ENCODE data around the gene ARMC9. TPM values are rescaled to one million over a fixed set of nuclear protein-coding genes. Genes with fewer than 3 reads are reported as not detected.
A peak's percentile ranks its signal among the peaks of the same experiment; 100 is the strongest.
"Not testable (repeated sequence)": the region's sequence is repeated elsewhere in the genome, so short reads cannot be mapped to it uniquely, and the experiment has no call there.

The ARMC9 gene
- total RNA-seq, 2 donors from 2014 or later = 41.7 to 51.5 TPM

DNA sequence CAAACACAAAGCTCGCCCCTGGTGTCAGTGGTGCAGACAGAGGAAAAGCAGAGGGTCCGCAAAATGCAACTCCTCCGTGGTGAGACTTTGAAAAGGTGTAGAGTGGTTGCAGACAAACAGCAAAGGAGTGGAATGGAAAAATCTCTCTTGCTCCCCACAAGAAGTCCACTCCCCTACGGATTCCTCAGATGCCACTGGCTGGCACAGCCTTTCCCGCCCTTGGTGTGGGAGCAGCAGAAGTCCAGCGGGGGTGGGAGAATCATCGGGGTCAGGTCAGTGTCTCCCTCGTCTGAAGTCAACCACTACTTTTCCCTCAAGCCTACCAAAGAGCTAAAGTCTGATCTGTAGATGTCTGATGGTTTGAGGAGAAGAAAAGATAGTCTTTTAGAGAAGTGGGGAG, 174.8 kb downstream of the ARMC9 start:
- WGBS, 2 experiments (ENCODE audit: insufficient coverage in 1 of 2, insufficient read length in 1 of 2) = 92 to 96% methylated on average over 2 to 8 of the region's 8 CpGs
- H3K27ac ChIP-seq (ENCODE audit: low read depth, low read length) = no peak overlapping the region

DNA sequence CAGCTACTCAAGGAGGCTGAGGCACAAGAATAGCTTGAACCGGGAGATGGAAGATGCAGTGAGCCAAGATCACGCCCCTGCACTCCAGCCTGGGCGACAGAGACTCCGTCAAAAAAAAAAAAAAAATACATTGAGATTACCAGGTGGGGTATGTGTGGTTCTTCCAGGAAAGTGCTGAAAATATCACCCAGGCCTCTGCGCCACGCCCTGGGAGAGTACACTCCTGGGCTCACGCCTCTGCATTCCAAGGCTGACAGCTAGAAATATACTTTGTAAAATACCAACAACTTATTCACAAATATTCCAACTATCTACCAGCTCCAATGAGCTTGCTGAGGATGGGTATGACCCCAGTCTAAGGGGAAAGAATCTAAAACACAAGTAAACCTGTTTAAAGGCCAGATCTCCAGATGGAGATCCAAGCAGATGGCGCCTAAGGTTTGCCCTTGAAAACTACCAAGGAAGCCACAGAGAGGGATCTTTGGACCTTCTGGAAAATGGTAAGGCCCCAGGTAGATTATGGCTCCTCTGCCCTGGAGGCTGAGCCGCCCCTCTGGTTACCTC, 175.4 kb downstream of the ARMC9 start:
- TF ChIP-seq, protein P1, sequence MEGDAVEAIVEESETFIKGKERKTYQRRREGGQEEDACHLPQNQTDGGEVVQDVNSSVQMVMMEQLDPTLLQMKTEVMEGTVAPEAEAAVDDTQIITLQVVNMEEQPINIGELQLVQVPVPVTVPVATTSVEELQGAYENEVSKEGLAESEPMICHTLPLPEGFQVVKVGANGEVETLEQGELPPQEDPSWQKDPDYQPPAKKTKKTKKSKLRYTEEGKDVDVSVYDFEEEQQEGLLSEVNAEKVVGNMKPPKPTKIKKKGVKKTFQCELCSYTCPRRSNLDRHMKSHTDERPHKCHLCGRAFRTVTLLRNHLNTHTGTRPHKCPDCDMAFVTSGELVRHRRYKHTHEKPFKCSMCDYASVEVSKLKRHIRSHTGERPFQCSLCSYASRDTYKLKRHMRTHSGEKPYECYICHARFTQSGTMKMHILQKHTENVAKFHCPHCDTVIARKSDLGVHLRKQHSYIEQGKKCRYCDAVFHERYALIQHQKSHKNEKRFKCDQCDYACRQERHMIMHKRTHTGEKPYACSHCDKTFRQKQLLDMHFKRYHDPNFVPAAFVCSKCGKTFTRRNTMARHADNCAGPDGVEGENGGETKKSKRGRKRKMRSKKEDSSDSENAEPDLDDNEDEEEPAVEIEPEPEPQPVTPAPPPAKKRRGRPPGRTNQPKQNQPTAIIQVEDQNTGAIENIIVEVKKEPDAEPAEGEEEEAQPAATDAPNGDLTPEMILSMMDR (conservative IDR thresholded peaks at IDR 0.05) = no peak
- peaks cover 4% of the 10 kb centered on the region for H3K9me3 Mint-ChIP-seq
- H3K4me1 Mint-ChIP-seq = peaks cover 30% of the 10 kb centered on the region

More for the DNA sequence above, 174.8 kb downstream of the ARMC9 start:
- H3K27me3 ChIP-seq (ENCODE audit: control insufficient read depth, insufficient read depth, low read length, poor library complexity, severe bottlenecking) = no peaks in the 10 kb centered on the region
- Mint-ChIP-seq H3K36me3 (ENCODE audit: low read depth) (peaks cover 1% of the 10 kb centered on the region), H3K27ac (no peak overlapping the region), H3K9me3 (peaks cover 4% of the 10 kb centered on the region), H3K4me3 (no peak overlapping the region), H3K4me1 (peaks cover 28% of the 10 kb centered on the region), H3K27me3 (ENCODE audit: insufficient read depth) (no peaks in the 10 kb centered on the region)
- TF ChIP-seq, protein P1 (conservative IDR thresholded peaks at IDR 0.05) = no peak
- no peaks in the 10 kb centered on the region for H3K9me3 ChIP-seq (ENCODE audit: control insufficient read depth, low read length)
- H3K4me3 ChIP-seq (ENCODE audit: low read length) = no peak overlapping the region
- no peaks in the 10 kb centered on the region for H3K4me1 ChIP-seq (ENCODE audit: control insufficient read depth, insufficient read depth, low read length)
- DNase-seq = no peak
- H3K36me3 ChIP-seq (ENCODE audit: control insufficient read depth, insufficient read depth, low read length) = no peaks in the 10 kb centered on the region
- H3K9ac ChIP-seq (ENCODE audit: extremely low read depth, low read length, poor library complexity, severe bottlenecking) = no peak overlapping the region

DNA sequence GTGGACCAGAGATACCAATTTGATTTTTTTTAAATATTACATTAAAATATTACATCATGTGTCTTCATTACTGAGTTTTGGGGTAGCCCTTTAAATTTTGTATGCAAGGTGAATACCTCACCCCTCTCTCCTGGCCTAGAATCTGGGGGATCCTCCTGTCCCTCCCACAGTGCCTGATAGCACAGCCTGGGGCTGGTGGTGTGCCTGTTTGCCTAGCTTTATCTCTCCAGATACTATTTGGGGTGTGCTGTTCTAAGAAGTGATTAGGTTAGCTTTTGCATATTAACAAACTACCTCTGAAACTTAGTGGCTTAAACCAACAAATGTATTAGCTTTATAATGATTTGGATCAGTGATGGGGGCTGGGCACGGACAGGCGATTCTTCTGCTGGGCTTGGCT, 176.3 kb downstream of the ARMC9 start:
- H3K36me3 Mint-ChIP-seq (ENCODE audit: low read depth) = no peaks in the 10 kb centered on the region
- H3K27ac Mint-ChIP-seq = no peak overlapping the region
- Histone ChIP-seq H3K27me3 (ENCODE audit: control insufficient read depth, insufficient read depth, low read length, poor library complexity, severe bottlenecking) (no peaks in the 10 kb centered on the region), H3K27ac (ENCODE audit: low read depth, low read length) (no peak overlapping the region), H3K36me3 (ENCODE audit: control insufficient read depth, insufficient read depth, low read length) (no peaks in the 10 kb centered on the region), H3K9me3 (ENCODE audit: control insufficient read depth, low read length) (no peaks in the 10 kb centered on the region), H3K4me3 (ENCODE audit: low read length) (no peak overlapping the region), H3K9ac (ENCODE audit: extremely low read depth, low read length, poor library complexity, severe bottlenecking) (no peak overlapping the region), H3K4me1 (ENCODE audit: control insufficient read depth, insufficient read depth, low read length) (peaks cover 3% of the 10 kb centered on the region)
- no peak for DNase-seq
- peaks cover 33% of the 10 kb centered on the region for H3K4me1 Mint-ChIP-seq
- TF ChIP-seq, protein P1 (conservative IDR thresholded peaks at IDR 0.05) = no peak
- peaks cover 4% of the 10 kb centered on the region for H3K9me3 Mint-ChIP-seq
- no peak overlapping the region for H3K4me3 Mint-ChIP-seq
- WGBS, 2 experiments (ENCODE audit: insufficient coverage in 1 of 2, insufficient read length in 1 of 2) = 93 to 100% methylated on average over 2 of the region's 2 CpGs
- no peaks in the 10 kb centered on the region for H3K27me3 Mint-ChIP-seq (ENCODE audit: insufficient read depth)

More for the DNA sequence above, 175.4 kb downstream of the ARMC9 start:
- Mint-ChIP-seq H3K36me3 (ENCODE audit: low read depth) (no peaks in the 10 kb centered on the region), H3K27ac (no peak overlapping the region), H3K4me3 (no peak overlapping the region), H3K27me3 (ENCODE audit: insufficient read depth) (no peaks in the 10 kb centered on the region)
- no peak overlapping the region for H3K9ac ChIP-seq (ENCODE audit: extremely low read depth, low read length, poor library complexity, severe bottlenecking)
- no peaks in the 10 kb centered on the region for H3K36me3 ChIP-seq (ENCODE audit: control insufficient read depth, insufficient read depth, low read length)
- no peaks in the 10 kb centered on the region for H3K9me3 ChIP-seq (ENCODE audit: control insufficient read depth, low read length)
- no peaks in the 10 kb centered on the region for H3K4me1 ChIP-seq (ENCODE audit: control insufficient read depth, insufficient read depth, low read length)
- 89 to 94% methylated on average over 8 to 9 of the region's 9 CpGs for WGBS, 2 experiments (ENCODE audit: insufficient coverage in 1 of 2, insufficient read length in 1 of 2)
- H3K4me3 ChIP-seq (ENCODE audit: low read length) = no peak overlapping the region
- no peaks in the 10 kb centered on the region for H3K27me3 ChIP-seq (ENCODE audit: control insufficient read depth, insufficient read depth, low read length, poor library complexity, severe bottlenecking)
- no peak for DNase-seq
- no peak overlapping the region for H3K27ac ChIP-seq (ENCODE audit: low read depth, low read length)

DNA sequence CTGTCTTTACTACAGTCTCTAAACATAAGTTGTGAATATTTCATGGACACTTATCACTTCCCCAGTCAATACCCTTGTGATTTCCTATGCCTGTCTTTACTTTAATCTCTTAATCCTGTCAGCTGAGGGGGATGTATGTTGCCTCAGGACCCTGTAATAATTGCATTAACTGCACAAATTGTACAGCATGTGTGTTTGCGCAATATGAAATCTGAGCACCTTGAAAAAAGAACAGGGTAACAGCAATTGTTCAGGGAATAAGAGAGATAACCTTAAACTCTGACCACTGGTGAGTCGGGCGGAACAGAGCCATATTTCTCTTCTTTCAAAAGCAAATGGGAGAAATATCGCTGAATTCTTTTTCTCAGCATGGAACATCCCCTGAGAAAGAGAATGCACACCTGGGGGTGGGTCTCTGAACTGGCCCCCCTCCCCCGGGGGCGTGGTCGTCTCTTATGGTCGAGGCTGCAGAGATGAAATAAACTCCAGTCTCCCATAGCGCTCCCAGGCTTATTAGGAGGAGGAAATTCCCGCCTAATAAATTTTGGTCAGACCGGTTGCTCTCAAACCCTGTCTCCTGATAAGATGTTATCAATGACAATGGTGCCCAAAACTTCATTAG, 177.7 kb downstream of the ARMC9 start:
- not testable (repeated sequence) for H3K27me3 ChIP-seq (ENCODE audit: control insufficient read depth, insufficient read depth, low read length, poor library complexity, severe bottlenecking); H3K27ac Mint-ChIP-seq; H3K9me3 Mint-ChIP-seq; H3K4me3 ChIP-seq (ENCODE audit: low read length); H3K9ac ChIP-seq (ENCODE audit: extremely low read depth, low read length, poor library complexity, severe bottlenecking); H3K36me3 ChIP-seq (ENCODE audit: control insufficient read depth, insufficient read depth, low read length); H3K9me3 ChIP-seq (ENCODE audit: control insufficient read depth, low read length); H3K4me1 ChIP-seq (ENCODE audit: control insufficient read depth, insufficient read depth, low read length); H3K27ac ChIP-seq (ENCODE audit: low read depth, low read length); H3K27me3 Mint-ChIP-seq (ENCODE audit: insufficient read depth); H3K36me3 Mint-ChIP-seq (ENCODE audit: low read depth); H3K4me3 Mint-ChIP-seq
- DNase-seq = peak; percentile 82
- H3K4me1 Mint-ChIP-seq = peaks cover 30% of the 10 kb centered on the region
- 26 to 54% methylated on average over 4 to 11 of the region's 11 CpGs for WGBS, 2 experiments (ENCODE audit: insufficient coverage in 1 of 2, insufficient read length in 1 of 2)
